Transverse colon (tissue), 4 donors: Measurements from ENCODE around the gene PPP1R37. TPM values are rescaled to one million over a fixed set of nuclear protein-coding genes. Genes with fewer than 3 reads are reported as not detected.

ENCODE experiments used
- DNase-seq: peaks from one replicate; pipeline ENCODE4 v3.0.0-alpha.2; 2019
- H3K27ac ChIP-seq, 4 donors: fragments of 200-600 bp; sonication (generic); 2 replicates each; pipeline ENCODE4 v1.5.1; 2016 to 2018; ENCODE audit warnings: inconsistent platforms in 4 of 4
- H3K27me3 ChIP-seq: fragments of 200-600 bp; sonication (generic); 2 replicates; pipeline ENCODE4 v1.5.1; 2017; ENCODE audit warnings: inconsistent platforms
- H3K36me3 ChIP-seq, 4 donors: fragments of 200-600 bp; sonication (generic); 2 replicates each; pipeline ENCODE4 v1.5.1; 2017 to 2019; ENCODE audit warnings: inconsistent platforms in 4 of 4
- H3K4me1 ChIP-seq, 4 donors: fragments of 200-600 bp; sonication (generic); 2 replicates each; pipeline ENCODE4 v1.5.1; 2017 to 2020; ENCODE audit warnings: inconsistent platforms in 4 of 4
- H3K4me3 ChIP-seq, 4 donors: fragments of 200-600 bp; sonication (generic); 1 replicate in 1 of 4; 2 replicates in 3 of 4; pipeline versions ENCODE4 v1.5.1 to v1.6.1; 2017 to 2019; ENCODE audit warnings: inconsistent platforms in 4 of 4
- H3K9me3 ChIP-seq, 2 donors: fragments of 200-600 bp; sonication (generic); 2 replicates each; pipeline ENCODE4 v1.5.1; 2017 to 2019; ENCODE audit warnings: inconsistent platforms in 2 of 2
- CTCF ChIP-seq, 5 experiments: fragments of 200-600 bp in 3 of 5; fragments of 450-650 bp in 2 of 5; sonication (generic) in 3 of 5; IDR thresholded peaks; 1 replicate in 2 of 5; 2 replicates in 3 of 5; pipeline ENCODE4 v1.5.1; 2016 to 2017; ENCODE audit warnings: antibody characterized with exemption in 5 of 5, inconsistent platforms in 3 of 5, mild to moderate bottlenecking in 2 of 5, moderate library complexity in 1 of 5
- EP300 ChIP-seq: sonication (generic); formaldehyde crosslinking; IDR thresholded peaks from one replicate; pipeline ENCODE4 v1.6.1; 2017; ENCODE audit warnings: antibody characterized with exemption, low read depth
- POLR2A ChIP-seq: fragments of 450-650 bp; IDR thresholded peaks from one replicate; pipeline ENCODE4 v1.6.1; 2016; ENCODE audit warnings: antibody characterized with exemption, mild to moderate bottlenecking, moderate library complexity
- POLR2AphosphoS5 ChIP-seq, 3 donors: sonication (generic); formaldehyde crosslinking; IDR thresholded peaks; one replicate each; pipeline ENCODE4 v1.6.1; 2016; ENCODE audit warnings: antibody characterized with exemption in 3 of 3
- WGBS, 2 donors: methylation state at CpG; one replicate each; pipeline ENCODE4 v1.1.5; 2018; ENCODE audit warnings: low coverage in 1 of 2; 5-methylcytosine and 5-hydroxymethylcytosine counted together
- in situ Hi-C, 4 donors: fragments of 200-750 bp; cut with MboI; loops; one replicate each; pipeline versions ENCODE4 v1.15.0 to v1.15.1; 2017; ENCODE audit warnings: low sequenced_read_pairs in 3 of 4, low pct_ligation_motif_present in 1 of 4, low pct_unique_long_range_greater_than_20kb in 1 of 4
- intact Hi-C: fragments of 100-400 bp; cut with DNase I; formaldehyde crosslinking; loops from one replicate; pipeline ENCODE4 v1.15.1; 2023; ENCODE audit warnings: low total_unique reads
- total RNA-seq, 4 donors: library from RNA; depleted of rRNA; stranded (reverse); fragments of >200 nt; gene quantifications; one replicate each; pipeline ENCODE4 v1.1.0, GENCODE V29; 2016

Gene PPP1R37
- total RNA-seq, 4 donors from 2014 or later = 31.1 to 92.5 (median 45.2) TPM

GRCh38 chr19:45179072-45179891 is 86.3 kb downstream of the PPP1R37 start:
- H3K27ac ChIP-seq = peak overlapping the region; percentile 91 to 96 (median 94)
- TF ChIP-seq POLR2A = no peak
- no peak for TF ChIP-seq POLR2AphosphoS5 (IDR thresholded peaks at IDR 0.05)
- no peak for TF ChIP-seq CTCF (IDR thresholded peaks at IDR 0.05)
- TF ChIP-seq EP300 = no peak
- WGBS, 2 donors = 2% methylated on average over 64 of the region's 97 CpGs; no CpG with 5 or more reads in 1 of the 2 donors
- H3K4me1 ChIP-seq = peaks cover 11 to 34% (median 29%) of the 10 kb centered on the region in 4 donors
- intact Hi-C loops (no loop called here), in situ Hi-C loops (no loop called here)
- DNase-seq = peak; percentile 42
- no peaks in the 10 kb centered on the region for H3K27me3 ChIP-seq
- H3K4me3 ChIP-seq = peak overlapping the region; percentile 70 to 89 (median 80)
- no peaks in the 10 kb centered on the region for H3K9me3 ChIP-seq
- no peaks in the 10 kb centered on the region for H3K36me3 ChIP-seq

GRCh38 chr19:45179892-45180370 is 87.0 kb downstream of the PPP1R37 start:
- intact Hi-C loops = no loop called here
- no peak for DNase-seq
- Histone ChIP-seq H3K36me3 (no peaks in the 10 kb centered on the region), H3K4me3 (peak overlapping the region; percentile 70 to 89 (median 80)), H3K4me1 (peaks cover 11 to 34% (median 29%) of the 10 kb centered on the region in 4 donors), H3K27me3 (no peaks in the 10 kb centered on the region), H3K27ac (peak overlapping the region; percentile 91 to 96 (median 94)), H3K9me3 (no peaks in the 10 kb centered on the region)
- TF ChIP-seq EP300 (no peak), POLR2AphosphoS5 (IDR thresholded peaks at IDR 0.05) (no peak), CTCF (IDR thresholded peaks at IDR 0.05) (no peak), POLR2A (no peak)
- 61 to 72% methylated on average over 4 to 7 of the region's 9 CpGs for WGBS, 2 donors
- in situ Hi-C loops = no loop called here

GRCh38 chr19:45180936-45181335 is 88.0 kb downstream of the PPP1R37 start:
- DNase-seq = no peak
- in situ Hi-C loops (no loop called here), intact Hi-C loops (no loop called here)
- no peak overlapping the region for H3K27ac ChIP-seq
- no peak overlapping the region for H3K4me3 ChIP-seq
- TF ChIP-seq EP300 = no peak
- peaks cover 11 to 34% (median 29%) of the 10 kb centered on the region in 4 donors for H3K4me1 ChIP-seq
- H3K9me3 ChIP-seq = no peaks in the 10 kb centered on the region
- H3K27me3 ChIP-seq = no peaks in the 10 kb centered on the region
- H3K36me3 ChIP-seq = no peaks in the 10 kb centered on the region
- WGBS, 2 donors = 51 to 79% methylated on average over 3 to 7 of the region's 7 CpGs

- TF ChIP-seq POLR2A = no peak
- TF ChIP-seq CTCF (IDR thresholded peaks at IDR 0.05) = no peak
- TF ChIP-seq POLR2AphosphoS5 (IDR thresholded peaks at IDR 0.05) = no peak
- TF ChIP-seq EP300 = no peak
- peaks cover 11 to 25% (median 21%) of the 10 kb centered on the region in 4 donors for H3K4me1 ChIP-seq
- no peak overlapping the region for H3K27ac ChIP-seq
- H3K27me3 ChIP-seq = no peaks in the 10 kb centered on the region
- intact Hi-C loops (no loop called here), in situ Hi-C loops (no loop called here)
- 55 to 66% methylated on average over 4 of the region's 4 CpGs for WGBS, 2 donors
- no peak overlapping the region for H3K4me3 ChIP-seq
- no peaks in the 10 kb centered on the region for H3K9me3 ChIP-seq
- no peaks in the 10 kb centered on the region for H3K36me3 ChIP-seq
- DNase-seq = no peak
Observed at GRCh38 chr19:45182758-45183157, 89.8 kb downstream of the PPP1R37 start.
